NCI-H524 treated with DMSO at 0.1 percent for 48 hours (cell line): ENCODE results near the gene PUS7.
"Not testable (repeated sequence)": the region's sequence is repeated elsewhere in the genome, so short reads cannot be mapped to it uniquely, and the experiment has no call there.

Experiments used
- DNase-seq: peaks from one replicate; lab custom pipeline; 2025; lab: John Stamatoyannopoulos, UW

The PUS7 gene

GRCh38 chr7:105444342-105444987 lies 77.6 kb downstream of the PUS7 start:
- no peak for DNase-seq

DNA sequence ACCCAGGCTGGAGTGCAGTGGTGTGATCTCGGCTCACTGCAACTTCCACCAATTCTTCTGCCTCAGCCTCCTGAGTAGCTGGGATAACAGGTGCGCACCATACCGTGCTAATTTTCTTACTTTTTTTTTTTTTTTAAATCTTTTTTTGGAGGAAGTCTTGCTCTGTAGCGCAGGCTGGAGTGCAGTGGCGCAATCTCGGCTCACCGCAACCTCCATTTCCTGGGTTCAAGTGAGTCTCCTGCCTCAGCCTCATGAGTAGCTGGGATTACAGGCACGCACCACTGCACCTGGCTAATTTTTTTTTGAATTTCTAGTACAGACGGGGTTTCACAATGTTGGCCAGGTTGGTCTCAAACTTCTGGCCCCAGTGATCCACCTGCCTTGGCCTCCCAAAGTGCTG lies 79.9 kb downstream of the PUS7 start:
- DNase-seq: not testable (repeated sequence)

GRCh38 chr7:105439174-105439893 lies 82.7 kb downstream of the PUS7 start:
- no peak for DNase-seq

DNA sequence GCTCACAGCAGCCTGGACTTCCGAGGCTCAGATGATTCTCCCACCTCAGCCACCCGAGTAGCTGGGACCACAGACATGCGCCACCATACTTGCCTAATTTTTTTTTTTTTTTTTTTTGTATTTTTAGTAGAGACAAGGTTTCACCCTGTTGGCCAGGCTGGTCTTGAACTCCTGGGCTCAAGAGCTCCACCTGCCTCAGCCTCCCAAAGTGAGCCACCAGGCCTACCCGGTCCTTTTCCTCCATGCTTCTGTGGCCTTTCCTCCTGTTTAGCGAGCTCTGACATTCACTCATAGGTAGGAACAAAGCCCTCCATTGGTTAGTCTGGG lies 83.3 kb downstream of the PUS7 start:
- DNase-seq: no peak

DNA sequence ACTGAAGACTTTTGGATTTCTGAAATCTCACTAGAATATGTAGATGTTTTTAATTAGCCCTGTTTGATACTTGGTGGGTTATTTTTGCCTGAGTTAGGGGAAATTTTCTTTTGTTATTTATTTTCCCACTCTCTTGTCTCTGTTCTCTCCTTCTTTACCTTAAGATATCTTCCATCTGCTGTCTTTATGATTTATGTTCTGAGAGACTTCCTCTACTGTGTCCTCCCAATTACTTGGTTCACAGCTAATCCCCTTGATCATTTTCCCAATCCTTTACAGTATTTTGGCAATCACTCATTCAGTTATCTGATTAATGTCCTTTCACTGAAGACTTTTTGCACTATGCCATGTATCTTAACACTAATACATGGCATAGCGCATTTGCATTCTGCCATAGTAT lies 83.8 kb downstream of the PUS7 start:
- no peak for DNase-seq

GRCh38 chr7:105437356-105437755 lies 84.7 kb downstream of the PUS7 start:
- not testable (repeated sequence) for DNase-seq

DNA sequence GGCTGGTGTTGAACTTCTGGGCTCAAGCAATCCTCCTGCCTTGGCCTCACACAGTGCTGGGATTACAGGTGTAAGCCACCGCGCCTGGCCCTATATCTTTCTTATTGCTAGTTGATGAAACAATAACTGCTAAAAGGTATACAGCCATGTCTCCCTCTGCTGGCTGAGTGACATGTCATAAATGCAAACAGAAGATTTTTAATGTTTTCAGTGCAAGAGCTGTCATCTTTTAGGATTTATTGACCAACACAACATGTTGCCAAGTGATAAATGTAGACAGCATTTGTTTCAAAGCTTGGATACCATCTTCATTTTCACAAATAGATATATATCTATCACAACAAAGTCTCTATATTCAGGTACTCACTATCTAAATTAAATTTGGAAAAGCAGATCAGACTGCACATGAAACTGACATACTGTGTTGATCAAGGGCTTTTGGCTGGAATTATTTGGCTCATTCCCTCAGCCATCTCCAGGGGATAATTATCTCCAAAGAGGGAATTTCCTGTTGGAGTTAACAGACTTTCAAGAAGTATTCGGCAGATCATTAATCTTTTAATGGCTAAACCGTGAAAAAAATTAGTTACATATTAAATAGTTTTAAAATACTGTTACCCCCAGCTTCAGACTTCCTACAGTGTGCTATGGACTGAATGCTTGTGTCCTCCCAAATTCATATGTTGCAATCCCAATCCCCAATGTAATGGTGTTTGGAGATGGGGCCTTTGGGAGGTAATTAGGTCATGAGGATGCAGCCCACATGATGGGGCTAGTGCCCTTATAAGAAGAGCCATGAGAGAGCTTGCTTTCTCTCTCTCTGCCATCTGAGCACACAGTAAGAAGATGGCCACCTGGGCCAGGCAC lies 92.1 kb downstream of the PUS7 start:
- peak; percentile 25 for DNase-seq

- DNase-seq: no peak
Measured at GRCh38 chr7:105426606-105427146, 95.4 kb downstream of the PUS7 start.

GRCh38 chr7:105423987-105424386 lies 98.1 kb downstream of the PUS7 start:
- no peak for DNase-seq

DNA sequence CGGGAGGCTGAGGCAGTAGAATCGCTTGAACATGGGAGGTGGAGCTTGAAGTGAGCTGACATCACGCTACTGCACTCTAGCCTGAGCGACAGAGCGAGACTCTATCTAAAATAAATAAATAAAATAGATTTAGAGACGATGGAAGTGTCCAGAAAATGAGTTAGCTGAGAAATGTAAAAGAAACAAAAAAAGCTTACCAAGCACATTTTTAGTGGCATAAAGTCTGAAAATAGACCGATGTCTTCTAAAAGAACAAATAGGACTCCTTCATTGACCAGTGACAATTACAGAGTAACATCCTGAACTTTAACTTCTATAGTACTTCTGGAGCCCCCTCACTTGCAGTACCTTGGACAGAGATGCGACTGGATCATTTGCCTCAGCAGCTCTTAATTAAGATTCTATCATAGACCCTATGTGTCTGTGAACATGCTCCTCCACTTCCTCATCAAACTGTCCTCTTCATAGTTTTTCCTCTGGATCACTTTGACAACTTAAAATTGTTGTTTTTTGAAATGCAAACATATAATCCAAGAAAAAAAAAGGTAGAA lies 108.1 kb downstream of the PUS7 start:
- no peak for DNase-seq

GRCh38 chr7:105410774-105411173 lies 111.3 kb downstream of the PUS7 start:
- not testable (repeated sequence) for DNase-seq

- not testable (repeated sequence) for DNase-seq
Measured at GRCh38 chr7:105409775-105410174, 112.3 kb downstream of the PUS7 start.

GRCh38 chr7:105408791-105409410 lies 113.2 kb downstream of the PUS7 start:
- DNase-seq: no peak
